HepG2 (cell line): Measurements from ENCODE around the gene ACVR2A. TPM values are rescaled to one million over a fixed set of nuclear protein-coding genes. Genes with fewer than 3 reads are reported as not detected.

Source experiments
- FOXC1 ChIP-seq: sonication (generic); formaldehyde crosslinking; IDR thresholded peaks from 2 replicates; pipeline ENCODE4 v1.8.0; 2022; ENCODE audit warnings: mild to moderate bottlenecking, missing genetic modification reagents, borderline replicate concordance
- GATAD2A ChIP-seq: IDR thresholded peaks from 2 replicates; pipeline ENCODE4 v1.6.1; 2016
- GRHL1 ChIP-seq: sonication (generic); formaldehyde crosslinking; conservative IDR thresholded peaks from 2 replicates; pipeline ENCODE4 v1.8.0; 2022; ENCODE audit warnings: missing genetic modification reagents
- KAT2B ChIP-seq: fragments of 150-350 bp; IDR thresholded peaks from 2 replicates; pipeline ENCODE4 v1.6.1; 2014; ENCODE audit warnings: low read depth, low read length, borderline replicate concordance
- KAT8 ChIP-seq: IDR thresholded peaks from 2 replicates; pipeline ENCODE4 v1.6.1; 2016; ENCODE audit warnings: missing genetic modification reagents, missing compliant biosample characterization
- MTF2 ChIP-seq: sonication (generic); formaldehyde crosslinking; IDR thresholded peaks from 2 replicates; pipeline ENCODE4 v1.5.0; 2020; ENCODE audit warnings: missing genetic modification reagents, borderline replicate concordance
- NONO ChIP-seq, 2 experiments: fragments of 450-650 bp in 1 of 2; sonication (generic) in 1 of 2; formaldehyde crosslinking in 1 of 2; IDR thresholded peaks in 1 of 2; conservative IDR thresholded peaks in 1 of 2; 2 replicates each; pipeline versions ENCODE4 v1.6.1 to v1.8.0; 2017 to 2022; ENCODE audit warnings: mild to moderate bottlenecking in 1 of 2, missing genetic modification reagents in 1 of 2, moderate library complexity in 1 of 2
- NR2F6 ChIP-seq, 2 experiments: IDR thresholded peaks; 2 replicates each; pipeline ENCODE4 v1.6.1; 2016; ENCODE audit warnings: antibody characterized with exemption in 1 of 2, mild to moderate bottlenecking in 1 of 2
- PHF5A ChIP-seq: IDR thresholded peaks from one replicate; pipeline ENCODE4 v1.6.1; 2018; ENCODE audit warnings: low read depth, missing genetic modification reagents; ENCODE audit not compliant: unreplicated experiment
- POGK ChIP-seq: sonication (generic); formaldehyde crosslinking; conservative IDR thresholded peaks from 2 replicates; pipeline ENCODE4 v1.8.0; 2022; ENCODE audit warnings: mild to moderate bottlenecking, moderate library complexity, missing genetic modification reagents
- SNRNP70 ChIP-seq: fragments of 200-400 bp; formaldehyde crosslinking; IDR thresholded peaks from 2 replicates; pipeline ENCODE4 v1.6.1; 2017; ENCODE audit warnings: mild to moderate bottlenecking, low read depth, low read length, moderate library complexity
- TSC22D2 ChIP-seq: sonication (generic); formaldehyde crosslinking; IDR thresholded peaks from 2 replicates; pipeline ENCODE4 v1.5.1; 2020; ENCODE audit warnings: missing genetic modification reagents, mild to moderate bottlenecking, borderline replicate concordance
- YEATS4 ChIP-seq: sonication (generic); formaldehyde crosslinking; IDR thresholded peaks from 2 replicates; pipeline ENCODE4 v1.4.0; 2020; ENCODE audit warnings: missing genetic modification reagents, borderline replicate concordance
- ZNF224 ChIP-seq: sonication (generic); formaldehyde crosslinking; IDR thresholded peaks from 2 replicates; pipeline ENCODE4 v1.5.0; 2020; ENCODE audit warnings: mild to moderate bottlenecking, missing genetic modification reagents
- ZNF367 ChIP-seq: sonication (generic); formaldehyde crosslinking; IDR thresholded peaks from 2 replicates; pipeline ENCODE4 v1.4.0; 2020; ENCODE audit warnings: missing genetic modification reagents, borderline replicate concordance
- ZNF646 ChIP-seq: sonication (generic); formaldehyde crosslinking; IDR thresholded peaks from 2 replicates; pipeline ENCODE4 v1.9.0; 2021; ENCODE audit warnings: mild to moderate bottlenecking, missing genetic modification reagents
- ZNF788 ChIP-seq: sonication (generic); formaldehyde crosslinking; IDR thresholded peaks from 2 replicates; pipeline ENCODE4 v1.5.0; 2020; ENCODE audit warnings: mild to moderate bottlenecking, missing genetic modification reagents, borderline replicate concordance
- ZNF792 ChIP-seq: IDR thresholded peaks from 2 replicates; pipeline ENCODE4 v1.6.1; 2016
- polyA plus RNA-seq, 8 experiments: library from polyadenylated mRNA; depleted of rRNA in 3 of 8; stranded (reverse) in 7 of 8; unstranded in 1 of 8; fragments of >200 nt; fragmentation: Illumina TruSeq in 4 of 8; extraction: Trizol in 4 of 8; gene quantifications; 2 replicates each; pipeline versions ENCODE4 v1.2.1 to v1.2.3, GENCODE V29; 2011 to 2016; ENCODE audit warnings: low read depth in 4 of 8, missing spikeins in 1 of 8, mixed read lengths in 1 of 8; ENCODE audit not compliant: insufficient read depth in 1 of 8
- total RNA-seq, 5 experiments: library from RNA; depleted of rRNA; stranded (reverse); fragments of >200 nt; fragmentation: Illumina TruSeq; extraction: Trizol; gene quantifications; 2 replicates each; pipeline ENCODE4 v1.2.3, GENCODE V29; 2016; ENCODE audit warnings: low read depth in 1 of 5

The ACVR2A gene
- total and polyA plus RNA-seq, 2 of the 13 experiments (the other 11 are each of a cell fraction or from before 2014, with no cell fraction given), result 8.3 to 18.0 TPM

- TF ChIP-seq KAT8 (CRISPR knock-in tag), result peak; percentile 88
- TF ChIP-seq GRHL1 (CRISPR knock-in tag), result no peak
- TF ChIP-seq YEATS4, result peak; percentile 30; the same call in 1 of the 2 replicates
- no peak for TF ChIP-seq SNRNP70
- TF ChIP-seq NR2F6 (IDR thresholded peaks at IDR 0.05), result peak; percentile 80
- peak; percentile 74; the same call in 1 of the 2 replicates for TF ChIP-seq NR2F6 (CRISPR knock-in tag; IDR thresholded peaks at IDR 0.05)
- TF ChIP-seq ZNF788 (CRISPR knock-in tag), result peak; percentile 60; the same call in 1 of the 2 replicates
- no peak for TF ChIP-seq ZNF367
- peak; percentile 75; the same call in 1 of the 2 replicates for TF ChIP-seq ZNF792 (CRISPR knock-in tag)
- TF ChIP-seq PHF5A (CRISPR knock-in tag), result peak; percentile 63
- TF ChIP-seq NONO (IDR thresholded peaks at IDR 0.05), result no peak
- TF ChIP-seq NONO (CRISPR knock-in tag; conservative IDR thresholded peaks at IDR 0.05), result peak; percentile 89
- peak; percentile 61 for TF ChIP-seq POGK (CRISPR knock-in tag)
- no peak for TF ChIP-seq ZNF224 (CRISPR knock-in tag)
- no peak for TF ChIP-seq FOXC1 (CRISPR knock-in tag)
- peak; percentile 77; the same call in 1 of the 2 replicates for TF ChIP-seq TSC22D2 (CRISPR knock-in tag)
- no peak for TF ChIP-seq MTF2 (CRISPR knock-in tag)
- TF ChIP-seq KAT2B, result no peak
- peak; percentile 70; the same call in 1 of the 2 replicates for TF ChIP-seq ZNF646 (CRISPR knock-in tag)
- peak; percentile 99 for TF ChIP-seq GATAD2A (CRISPR knock-in tag)
These were observed 82.3 kb downstream of the ACVR2A start (continued) for GRCh38 chr2:147927053-147927588.
